Testis (tissue), 5 donors: ENCODE measurements around the gene ELOVL3. TPM values are rescaled to one million over a fixed set of nuclear protein-coding genes. Genes with fewer than 3 reads are reported as not detected.

ENCODE experiments used
- DNase-seq: peaks from one replicate; pipeline ENCODE4 v3.0.0-alpha.2; 2019
- H3K27ac ChIP-seq, 2 donors: fragments of 200-600 bp; sonication (generic); one replicate each; pipeline ENCODE4 v1.5.1; 2019
- H3K27me3 ChIP-seq: fragments of 200-600 bp; sonication (generic); one replicate; pipeline ENCODE4 v1.5.1; 2019
- H3K36me3 ChIP-seq: fragments of 200-600 bp; sonication (generic); one replicate; pipeline ENCODE4 v1.5.1; 2017; ENCODE audit warnings: low read depth; ENCODE audit errors: missing control alignments
- H3K4me1 ChIP-seq: fragments of 200-600 bp; sonication (generic); one replicate; pipeline ENCODE4 v1.5.1; 2019
- H3K4me3 ChIP-seq, 2 donors: fragments of 200-600 bp; sonication (generic); one replicate each; pipeline ENCODE4 v1.5.1; 2017 to 2019
- H3K9me3 ChIP-seq: fragments of 200-600 bp; sonication (generic); one replicate; pipeline ENCODE4 v1.5.1; 2017
- POLR2A ChIP-seq: fragments of 450-650 bp; IDR thresholded peaks from one replicate; pipeline ENCODE4 v1.6.1; 2017; ENCODE audit warnings: antibody characterized with exemption, mild to moderate bottlenecking, moderate library complexity
- WGBS, 2 donors: methylation state at CpG; one replicate each; pipeline ENCODE4 v1.1.5; 2018; 5-methylcytosine and 5-hydroxymethylcytosine counted together
- intact Hi-C: fragments of 100-400 bp; cut with DNase I; formaldehyde crosslinking; loops from one replicate; pipeline ENCODE4 v1.15.1; 2023; ENCODE audit warnings: low total_unique reads
- long read RNA-seq, 2 donors: transcript quantifications; one replicate each; lab custom pipeline, GENCODE V29; 2026
- polyA plus RNA-seq: library from polyadenylated mRNA; stranded (reverse); fragments of 350-450 nt; fragmentation: Illumina TruSeq; extraction: RNeasy Lipid Tissue Mini Kit (QIAGEN cat#74804); gene quantifications from one replicate; pipeline ENCODE4 v1.2.3, GENCODE V29; 2014; ENCODE audit warnings: low read depth, low replicate concordance; ENCODE audit not compliant: insufficient read depth
- total RNA-seq, 2 donors: library from RNA; depleted of rRNA; stranded (reverse); fragments of >200 nt; gene quantifications; one replicate each; pipeline ENCODE4 v1.2.3, GENCODE V29; 2016
- TF ChIP-seq, protein P1 (sequence below), 3 experiments: fragments of 450-650 bp in 2 of 3; fragments of 200-600 bp in 1 of 3; sonication (generic) in 1 of 3; IDR thresholded peaks; one replicate each; pipeline ENCODE4 v1.5.1; 2016 to 2019; ENCODE audit warnings: antibody characterized with exemption in 3 of 3, mild to moderate bottlenecking in 2 of 3, moderate library complexity in 1 of 3

The ELOVL3 gene, protein sequence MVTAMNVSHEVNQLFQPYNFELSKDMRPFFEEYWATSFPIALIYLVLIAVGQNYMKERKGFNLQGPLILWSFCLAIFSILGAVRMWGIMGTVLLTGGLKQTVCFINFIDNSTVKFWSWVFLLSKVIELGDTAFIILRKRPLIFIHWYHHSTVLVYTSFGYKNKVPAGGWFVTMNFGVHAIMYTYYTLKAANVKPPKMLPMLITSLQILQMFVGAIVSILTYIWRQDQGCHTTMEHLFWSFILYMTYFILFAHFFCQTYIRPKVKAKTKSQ
- total RNA-seq (1 to 10 TPM; 1.5 to 2.8 TPM), polyA plus RNA-seq (5.0 TPM)
- long read RNA-seq, donor 1, partial matches to known transcripts: 0 of 1 reads
- long read RNA-seq, donor 1, other reads (novel, unspliced or antisense): 0 of 1 reads
- long read RNA-seq, donor 2, partial matches to known transcripts: 0 of 1 reads
- long read RNA-seq, donor 2, other reads (novel, unspliced or antisense): 0 of 1 reads

DNA sequence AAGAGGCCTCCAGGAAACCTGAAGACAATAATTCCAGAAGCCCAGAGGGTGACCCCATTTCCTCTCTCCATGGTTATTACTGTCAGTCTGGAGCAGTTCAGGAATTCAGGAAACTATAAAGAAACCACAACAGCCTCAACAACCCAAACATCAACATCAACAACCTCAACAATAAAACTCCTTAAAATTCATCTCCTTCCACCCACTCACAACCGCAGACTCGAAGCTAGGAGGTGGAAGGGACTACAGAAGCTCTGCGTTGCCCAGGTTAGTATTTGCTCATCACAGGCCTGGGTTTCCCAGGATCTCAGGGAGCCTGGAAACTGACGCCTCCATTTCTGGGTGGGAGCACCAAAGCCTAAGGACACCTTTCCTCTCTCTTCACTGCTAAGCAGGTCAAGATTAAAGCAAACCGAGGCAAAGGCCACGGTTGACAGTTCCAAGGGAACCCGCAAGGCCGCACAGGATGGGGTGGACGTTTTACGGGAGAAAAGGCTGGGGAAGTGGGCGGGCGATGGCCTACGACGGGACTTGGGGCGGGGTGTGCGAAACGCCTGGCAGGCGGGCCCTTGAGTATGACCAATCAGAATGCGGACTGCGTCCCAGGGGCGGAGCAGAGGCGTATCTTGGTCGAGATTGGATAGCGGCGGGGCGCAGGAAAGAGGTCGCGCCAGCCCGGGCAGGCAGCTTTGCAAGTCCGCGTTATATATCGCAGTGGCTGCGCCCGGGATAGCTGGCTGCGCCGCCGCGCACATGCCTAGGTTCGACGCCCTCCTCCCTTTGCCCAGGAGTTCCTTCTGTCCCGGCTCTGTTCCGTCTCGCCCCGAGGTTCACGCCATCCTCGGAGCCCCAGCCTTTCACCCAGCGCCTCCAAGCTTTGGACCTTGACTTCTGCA, at the start of gene ELOVL3:
ELOVL3 (plus strand) TSS at position 654 of the 896 bp plus-strand sequence. CDS start 250 bp downstream, outside the sequence.
- no peak for TF ChIP-seq POLR2A
- TF ChIP-seq, protein P1, sequence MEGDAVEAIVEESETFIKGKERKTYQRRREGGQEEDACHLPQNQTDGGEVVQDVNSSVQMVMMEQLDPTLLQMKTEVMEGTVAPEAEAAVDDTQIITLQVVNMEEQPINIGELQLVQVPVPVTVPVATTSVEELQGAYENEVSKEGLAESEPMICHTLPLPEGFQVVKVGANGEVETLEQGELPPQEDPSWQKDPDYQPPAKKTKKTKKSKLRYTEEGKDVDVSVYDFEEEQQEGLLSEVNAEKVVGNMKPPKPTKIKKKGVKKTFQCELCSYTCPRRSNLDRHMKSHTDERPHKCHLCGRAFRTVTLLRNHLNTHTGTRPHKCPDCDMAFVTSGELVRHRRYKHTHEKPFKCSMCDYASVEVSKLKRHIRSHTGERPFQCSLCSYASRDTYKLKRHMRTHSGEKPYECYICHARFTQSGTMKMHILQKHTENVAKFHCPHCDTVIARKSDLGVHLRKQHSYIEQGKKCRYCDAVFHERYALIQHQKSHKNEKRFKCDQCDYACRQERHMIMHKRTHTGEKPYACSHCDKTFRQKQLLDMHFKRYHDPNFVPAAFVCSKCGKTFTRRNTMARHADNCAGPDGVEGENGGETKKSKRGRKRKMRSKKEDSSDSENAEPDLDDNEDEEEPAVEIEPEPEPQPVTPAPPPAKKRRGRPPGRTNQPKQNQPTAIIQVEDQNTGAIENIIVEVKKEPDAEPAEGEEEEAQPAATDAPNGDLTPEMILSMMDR (IDR thresholded peaks at IDR 0.05): peak in 2 of 3 experiments; percentile 2 to 4
- Histone ChIP-seq H3K36me3 (no peaks in the 10 kb centered on the region), H3K4me1 (peaks cover 13% of the 10 kb centered on the region), H3K27ac (peak within 1 kb of the TSS in 1 of 2 donors; percentile 75), H3K9me3 (no peaks in the 10 kb centered on the region), H3K4me3 (peak within 1 kb of the TSS; percentile 29 to 32), H3K27me3 (no peaks in the 10 kb centered on the region)
- intact Hi-C loops: no loop called here
- peak; percentile 97 for DNase-seq
- 2 to 4% methylated on average over 39 to 47 of the region's 47 CpGs for WGBS, 2 donors

DNA sequence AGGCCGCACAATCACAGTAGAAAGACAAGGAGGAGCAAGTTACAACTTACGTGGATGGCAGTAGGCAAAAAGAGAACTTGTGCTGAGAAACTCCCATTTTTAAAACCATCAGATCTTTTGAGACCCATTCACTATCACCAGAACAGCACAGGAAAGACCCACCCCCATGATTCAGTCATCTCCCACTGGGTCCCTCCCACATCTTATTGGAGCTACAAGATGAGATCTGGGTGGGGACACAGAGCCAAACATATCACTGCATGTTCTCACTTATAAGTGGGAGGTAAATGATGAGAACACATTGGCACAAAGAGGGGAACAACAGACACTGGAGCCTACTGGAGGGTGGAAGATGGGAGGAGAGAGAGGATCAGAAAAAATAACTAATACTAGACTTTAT, 41.5 kb upstream of the ELOVL3 start:
- Histone ChIP-seq H3K36me3 (no peaks in the 10 kb centered on the region), H3K9me3 (no peaks in the 10 kb centered on the region), H3K4me3 (no peak overlapping the region), H3K27me3 (no peaks in the 10 kb centered on the region), H3K27ac (no peak overlapping the region), H3K4me1 (peaks cover 3% of the 10 kb centered on the region)
- intact Hi-C loops: no loop called here
- no peak for DNase-seq
- TF ChIP-seq, protein P1 (IDR thresholded peaks at IDR 0.05): no peak
- TF ChIP-seq POLR2A: no peak
- WGBS, 2 donors: 62 to 88% methylated on average over 2 of the region's 2 CpGs

DNA sequence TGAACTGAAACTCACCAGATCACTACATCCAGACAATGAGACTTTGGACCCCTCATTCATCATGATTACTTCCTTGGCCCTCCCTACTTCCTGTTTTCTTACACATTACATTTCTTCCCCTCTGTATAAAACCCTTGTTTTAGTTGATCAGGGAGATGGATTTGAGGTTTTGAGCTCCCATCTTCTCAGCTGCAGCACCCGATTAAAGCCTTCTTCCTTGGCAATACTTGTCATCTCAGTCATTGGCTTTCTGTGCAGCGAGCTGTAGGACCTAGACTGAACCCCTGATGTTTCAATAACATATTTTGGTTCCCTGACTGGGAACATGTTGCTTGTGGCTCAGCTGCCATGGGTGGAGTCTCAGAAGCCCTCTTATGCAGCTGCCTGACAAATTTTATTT, 40.8 kb upstream of the ELOVL3 start:
- Histone ChIP-seq H3K36me3 (no peaks in the 10 kb centered on the region), H3K4me1 (peaks cover 3% of the 10 kb centered on the region), H3K27me3 (no peaks in the 10 kb centered on the region), H3K27ac (no peak overlapping the region), H3K9me3 (no peaks in the 10 kb centered on the region), H3K4me3 (no peak overlapping the region)
- WGBS, 2 donors: 76 to 84% methylated on average over 2 of the region's 2 CpGs
- DNase-seq: no peak
- intact Hi-C loops: no loop called here
- no peak for TF ChIP-seq POLR2A
- TF ChIP-seq, protein P1 (IDR thresholded peaks at IDR 0.05): no peak

DNA sequence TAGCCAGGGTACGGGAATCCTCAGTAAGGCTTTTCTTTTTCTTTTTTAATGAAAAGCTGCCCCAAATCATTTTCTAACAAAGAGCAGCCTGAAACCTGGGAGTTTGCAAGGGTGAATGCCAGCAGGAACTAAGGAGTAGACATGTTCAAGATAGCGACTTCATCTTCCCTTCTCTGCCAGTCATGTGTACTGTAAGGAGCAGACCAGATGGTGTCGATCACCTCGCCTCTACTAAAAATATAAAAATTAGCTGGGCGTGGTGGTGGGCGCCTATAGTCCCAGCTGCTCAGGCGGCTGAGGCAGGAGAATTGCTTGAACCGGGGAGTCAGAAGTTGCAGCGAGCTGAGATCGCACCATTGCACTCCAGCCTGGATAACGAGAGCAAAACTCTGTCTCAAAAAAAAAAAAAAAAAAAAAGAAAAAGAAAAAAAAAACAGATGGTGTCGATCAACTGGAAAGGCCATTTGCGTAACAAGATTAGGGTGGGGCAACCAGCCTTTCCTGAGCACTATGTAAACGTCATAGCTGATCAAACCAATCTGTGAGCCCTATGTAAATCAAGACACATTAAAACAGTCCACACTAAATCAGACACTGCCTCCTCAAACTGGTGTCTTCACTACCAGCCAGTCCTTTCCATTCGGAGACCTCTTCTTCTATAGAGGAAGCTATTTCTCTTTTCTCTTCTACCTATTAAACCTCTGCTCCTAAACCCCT, 40.1 kb upstream of the ELOVL3 start:
- Histone ChIP-seq H3K4me1 (peaks cover 3% of the 10 kb centered on the region), H3K27ac (no peak overlapping the region), H3K9me3 (no peaks in the 10 kb centered on the region), H3K27me3 (no peaks in the 10 kb centered on the region), H3K4me3 (no peak overlapping the region), H3K36me3 (no peaks in the 10 kb centered on the region)
- no peak for TF ChIP-seq POLR2A
- TF ChIP-seq, protein P1 (IDR thresholded peaks at IDR 0.05): no peak
- DNase-seq: no peak
- WGBS, 2 donors: 84 to 85% methylated on average over 15 of the region's 15 CpGs
- intact Hi-C loops: no loop called here
